ENCODE data around the gene WDR73.
"Not testable (repeated sequence)": the region's sequence is repeated elsewhere in the genome, so short reads cannot be mapped to it uniquely, and the experiment has no call there.

WDR73 gene

DNA sequence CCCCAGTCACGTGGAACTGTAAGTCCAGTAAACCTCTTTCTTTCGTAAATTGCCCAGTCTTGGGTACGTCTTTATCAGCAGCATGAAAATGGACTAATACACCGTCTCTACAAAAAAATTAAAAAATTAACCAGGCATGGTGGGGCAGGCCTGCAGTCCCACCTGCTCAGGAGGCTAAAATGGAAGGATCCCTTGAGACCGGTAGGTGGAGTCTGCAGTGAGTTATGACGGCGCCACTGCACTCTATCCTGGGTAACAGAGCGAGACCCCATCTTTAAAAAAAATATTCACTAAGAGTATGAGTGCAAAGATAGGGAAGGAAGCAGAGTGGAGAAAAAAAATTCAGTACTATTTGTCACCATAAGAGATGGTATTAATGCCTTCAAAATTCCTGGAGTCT, 36.3 kb upstream of the WDR73 start:
- TF ChIP-seq CTCF (IDR thresholded peaks at IDR 0.05; ENCODE audit: low read depth, low read length) = no peak
- H3K4me3 ChIP-seq (ENCODE audit: low read depth, low read length) = no peak overlapping the region

DNA sequence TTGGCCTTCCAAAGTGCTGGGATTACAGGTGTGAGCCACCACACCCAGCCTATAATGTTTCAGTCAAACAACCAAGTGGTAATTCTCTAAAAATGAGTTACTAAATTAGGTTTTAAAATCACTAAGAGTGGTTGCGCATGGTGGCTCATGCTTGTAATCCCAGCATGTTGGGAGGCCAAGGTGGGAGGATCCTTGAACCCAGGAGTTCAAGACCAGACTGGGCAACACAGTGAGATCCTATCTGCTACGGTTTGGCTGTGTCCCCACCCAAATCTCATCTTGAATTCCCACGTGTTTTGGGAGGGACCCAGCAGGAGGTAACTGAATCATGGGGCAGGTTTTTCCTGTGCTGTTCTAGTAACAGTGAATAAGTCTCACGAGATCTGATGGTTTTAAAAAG, 35.8 kb upstream of the WDR73 start:
- no peak for TF ChIP-seq CTCF (IDR thresholded peaks at IDR 0.05; ENCODE audit: low read depth, low read length)
- H3K4me3 ChIP-seq (ENCODE audit: low read depth, low read length) = no peak overlapping the region

GRCh38 chr15:84686446-84686845, 32.4 kb upstream of the WDR73 start:
- H3K4me3 ChIP-seq (ENCODE audit: low read depth, low read length) = not testable (repeated sequence)

DNA sequence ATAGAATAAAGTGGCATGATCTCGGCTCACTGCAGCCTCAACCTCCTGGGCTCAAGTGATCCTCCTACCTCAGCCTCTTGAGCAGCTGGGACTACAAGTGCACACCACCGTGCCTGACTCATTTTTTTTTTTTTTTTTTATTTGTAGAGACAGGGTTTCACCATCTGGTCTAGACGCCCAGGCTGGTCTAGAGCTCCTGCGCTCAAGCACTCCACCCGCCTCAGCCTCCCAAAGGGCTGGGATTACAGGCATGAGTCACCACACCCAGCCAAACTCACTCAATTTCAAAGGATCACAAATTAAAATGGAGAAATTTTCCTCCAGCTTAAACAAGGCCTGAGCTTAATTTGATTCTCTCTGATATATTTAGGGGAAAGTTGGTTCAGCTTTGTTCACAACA, 31.2 kb upstream of the WDR73 start:
- no peak for TF ChIP-seq CTCF (IDR thresholded peaks at IDR 0.05; ENCODE audit: low read depth, low read length)
- no peak overlapping the region for H3K4me3 ChIP-seq (ENCODE audit: low read depth, low read length)

DNA sequence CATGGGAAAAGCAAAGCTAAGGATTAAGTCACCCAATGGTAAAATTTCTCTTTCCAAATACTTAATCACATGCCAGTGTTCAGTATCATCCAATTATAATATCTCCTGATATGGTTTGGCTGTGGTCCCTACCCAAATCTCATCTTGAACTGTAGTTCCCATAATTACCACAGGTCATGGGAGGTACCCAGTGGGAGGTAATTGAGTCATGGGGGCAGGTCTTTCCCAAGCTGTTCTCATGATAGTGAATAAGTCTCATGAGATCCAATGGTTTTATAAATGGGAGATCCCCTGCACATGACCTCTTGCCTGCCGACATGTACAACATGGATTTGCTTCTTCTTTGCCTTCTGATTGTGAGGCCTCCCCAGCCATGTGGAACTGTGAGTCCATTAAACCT, 30.0 kb upstream of the WDR73 start:
- no peak overlapping the region for H3K4me3 ChIP-seq (ENCODE audit: low read depth, low read length)
- TF ChIP-seq CTCF (IDR thresholded peaks at IDR 0.05; ENCODE audit: low read depth, low read length) = no peak

DNA sequence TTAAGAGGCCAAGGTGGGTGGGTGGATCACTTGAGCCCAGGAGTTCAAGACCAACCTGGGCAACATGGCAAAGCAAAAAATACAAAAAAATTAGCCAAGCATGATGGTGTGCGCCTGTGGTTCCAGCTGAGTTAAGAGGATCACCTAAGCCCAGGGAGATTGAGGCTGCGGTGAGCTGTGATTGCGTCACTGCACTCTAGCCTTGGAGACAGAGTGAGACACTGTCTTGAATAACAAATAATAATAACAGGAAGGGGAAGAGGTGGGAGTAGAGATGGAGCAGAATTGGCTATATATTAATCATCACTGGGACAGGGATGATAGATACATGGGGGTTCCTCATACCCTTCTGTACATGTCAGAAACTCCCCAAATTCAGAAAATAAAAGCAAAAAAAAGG, 27.7 kb upstream of the WDR73 start:
- no peak for TF ChIP-seq CTCF (IDR thresholded peaks at IDR 0.05; ENCODE audit: low read depth, low read length)
- H3K4me3 ChIP-seq (ENCODE audit: low read depth, low read length) = no peak overlapping the region

- H3K4me3 ChIP-seq (ENCODE audit: low read depth, low read length) = no peak overlapping the region
- TF ChIP-seq CTCF (IDR thresholded peaks at IDR 0.05; ENCODE audit: low read depth, low read length) = no peak
Measured at GRCh38 chr15:84671211-84671610, 17.1 kb upstream of the WDR73 start.

GRCh38 chr15:84669726-84670125, 15.6 kb upstream of the WDR73 start:
- H3K4me3 ChIP-seq (ENCODE audit: low read depth, low read length) = no peak overlapping the region
- no peak for TF ChIP-seq CTCF (IDR thresholded peaks at IDR 0.05; ENCODE audit: low read depth, low read length)

Measured in WI38 (cell line).